ENCODE measurements around the gene ZBTB38. TPM values are rescaled to one million over a fixed set of nuclear protein-coding genes. Genes with fewer than 3 reads are reported as not detected.
A peak's percentile ranks its signal among the peaks of the same experiment; 100 is the strongest.

Gene ZBTB38
- total RNA-seq, 1 donor from 2014 or later = 77.6 TPM

DNA sequence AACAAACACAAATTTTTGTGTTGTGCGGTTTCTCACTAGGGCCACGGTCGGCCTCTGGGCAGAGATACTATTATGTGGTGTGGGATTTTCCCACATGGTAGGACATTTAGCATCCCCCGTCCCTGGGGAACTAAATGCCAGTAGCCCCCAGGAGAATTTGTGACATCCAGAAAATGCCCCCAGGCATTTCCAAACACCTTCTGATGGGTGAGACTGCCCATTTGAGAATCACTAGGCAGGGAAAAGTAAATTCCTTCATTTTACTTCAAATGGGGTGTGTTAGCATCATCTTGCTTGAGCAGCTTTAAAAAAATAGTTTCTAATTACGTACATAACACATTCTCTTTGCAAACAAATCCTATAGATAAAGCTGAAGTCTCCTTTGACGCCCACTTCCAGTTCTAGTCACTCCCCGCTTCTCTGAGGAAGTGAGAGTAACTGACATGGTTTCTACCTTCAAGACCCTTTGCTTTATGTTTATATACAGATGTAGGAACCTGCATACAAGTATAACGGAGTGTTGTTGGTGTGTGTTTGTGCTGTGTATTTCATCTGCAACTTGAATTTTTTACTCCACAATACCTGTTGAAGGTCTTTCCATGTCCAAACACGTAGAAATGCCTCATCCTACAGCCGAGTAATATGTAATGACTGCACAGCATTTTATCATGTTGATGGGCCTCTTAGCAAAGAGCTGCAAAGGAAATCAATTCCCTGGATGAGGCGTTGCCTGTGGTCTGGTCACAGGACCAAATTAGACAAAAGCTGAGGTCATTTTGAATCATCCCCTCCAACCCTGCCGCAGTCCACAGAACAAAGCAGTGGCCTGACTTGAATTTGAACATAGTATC, 31.4 kb upstream of the ZBTB38 start:
- peak; percentile 68 to 95 for DNase-seq (ENCODE audit: low read depth in 2 of 2)

DNA sequence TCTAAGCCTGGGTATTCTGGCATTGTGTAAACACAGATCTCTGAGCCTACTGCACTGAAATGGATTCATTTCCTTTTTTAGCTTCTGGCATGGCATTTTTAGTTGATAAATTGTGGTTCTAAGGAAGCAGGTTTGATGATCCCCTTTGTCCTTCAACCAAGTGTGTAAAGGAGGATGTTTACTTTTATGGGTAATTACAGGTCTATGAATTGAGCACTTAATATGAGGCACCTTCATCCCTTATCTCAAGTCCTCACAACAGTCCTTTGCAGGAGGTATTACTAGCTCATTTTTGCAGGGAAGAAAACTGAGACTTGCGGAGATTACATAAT, 30.8 kb upstream of the ZBTB38 start:
- no peak for DNase-seq (ENCODE audit: low read depth in 2 of 2)

DNA sequence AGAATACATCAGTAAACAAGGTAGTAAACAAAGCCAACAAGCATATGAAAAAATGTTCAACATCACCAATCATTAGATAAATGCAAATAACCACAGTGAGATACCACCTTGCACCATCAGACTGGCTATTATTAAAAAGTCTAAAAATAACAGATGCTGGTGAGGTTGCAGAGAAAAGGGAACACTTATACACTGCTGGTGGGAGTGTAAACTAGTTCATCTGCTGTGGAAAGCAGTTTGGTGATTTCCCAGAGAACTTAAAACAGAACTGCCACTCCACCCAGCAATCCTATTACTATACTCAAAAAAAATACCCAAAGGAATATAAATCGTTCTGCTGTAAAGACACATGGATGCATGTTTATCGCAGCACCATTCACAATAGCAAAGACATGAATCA, 30.3 kb upstream of the ZBTB38 start:
- no peak for DNase-seq (ENCODE audit: low read depth in 2 of 2)

DNA sequence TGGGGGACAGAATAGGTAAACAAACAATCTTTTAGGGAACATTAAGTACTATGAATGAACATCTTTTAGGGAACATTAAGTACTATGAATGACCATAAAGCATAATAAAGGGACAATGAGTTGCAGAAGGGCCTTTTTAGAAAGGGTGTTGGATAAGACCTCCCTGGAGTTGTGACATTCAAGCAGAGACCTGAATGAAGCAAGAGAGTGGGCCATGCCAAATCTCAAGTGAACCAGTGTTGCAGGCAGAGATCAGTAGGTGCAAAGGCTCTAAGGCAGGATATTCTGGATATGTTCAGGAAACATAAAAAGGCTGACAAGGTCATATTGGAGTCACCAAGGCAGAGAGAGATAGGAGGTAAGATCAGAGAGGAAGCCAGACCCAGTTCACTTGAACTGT, 29.4 kb upstream of the ZBTB38 start:
- DNase-seq (ENCODE audit: low read depth in 2 of 2) = no peak

DNA sequence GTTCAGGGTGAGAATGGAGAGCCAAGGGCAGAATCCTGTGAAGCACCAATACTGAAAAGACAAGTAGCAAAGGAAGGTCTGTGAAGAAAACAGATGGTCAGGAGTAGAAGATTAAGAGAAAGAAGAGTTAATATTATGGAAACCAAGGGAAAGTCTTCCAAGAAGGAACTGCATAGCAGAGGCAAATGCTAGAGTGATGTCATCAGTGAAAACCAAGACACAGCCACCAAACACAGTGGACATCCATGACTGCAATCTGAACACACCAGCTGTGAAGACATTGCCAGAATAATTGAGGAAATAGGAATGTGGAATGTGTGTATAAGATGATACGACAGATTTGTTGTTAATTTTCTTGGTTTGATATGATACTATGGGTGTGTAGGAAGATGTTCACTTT, 26.8 kb upstream of the ZBTB38 start:
- DNase-seq (ENCODE audit: low read depth in 2 of 2) = no peak

DNA sequence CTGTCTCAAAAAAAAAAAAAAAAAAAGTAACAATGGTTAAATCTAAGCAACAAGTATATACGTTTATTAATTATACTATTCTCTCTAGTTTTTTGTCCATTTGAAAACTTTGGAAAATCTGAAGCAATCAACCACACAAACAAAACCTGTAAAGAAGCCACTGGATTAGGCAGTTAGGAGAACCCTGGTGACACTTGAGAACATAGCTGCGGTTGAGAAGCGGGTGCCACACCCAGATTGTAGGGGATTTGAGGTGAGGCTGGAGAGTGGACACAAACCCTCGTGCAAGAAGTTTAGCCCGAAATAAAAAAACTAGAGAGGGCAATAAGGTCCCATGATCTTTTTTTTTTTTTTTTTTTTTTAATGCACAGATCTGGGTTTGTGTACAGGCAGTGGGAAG, 25.9 kb upstream of the ZBTB38 start:
- no peak for DNase-seq (ENCODE audit: low read depth in 2 of 2)

DNA sequence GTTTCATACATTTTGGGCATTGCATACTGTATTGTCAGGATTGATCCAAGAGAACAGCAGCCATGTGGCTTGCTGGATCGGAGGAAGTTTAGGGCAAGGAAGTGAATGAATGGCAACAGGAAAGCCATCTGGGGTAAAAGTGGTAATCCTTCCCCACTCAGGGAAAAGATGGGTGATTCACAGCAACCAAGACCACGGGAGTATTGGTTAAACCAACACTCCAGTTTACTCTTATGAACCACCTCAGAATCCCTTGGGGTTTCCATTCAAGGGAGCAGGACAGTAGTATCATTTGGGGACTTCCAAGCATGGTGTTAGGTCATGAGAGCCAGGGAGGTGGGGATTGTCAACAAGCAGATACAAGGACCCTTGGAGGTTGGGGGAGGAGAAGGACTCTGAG, 25.2 kb upstream of the ZBTB38 start:
- no peak for DNase-seq (ENCODE audit: low read depth in 2 of 2)

DNA sequence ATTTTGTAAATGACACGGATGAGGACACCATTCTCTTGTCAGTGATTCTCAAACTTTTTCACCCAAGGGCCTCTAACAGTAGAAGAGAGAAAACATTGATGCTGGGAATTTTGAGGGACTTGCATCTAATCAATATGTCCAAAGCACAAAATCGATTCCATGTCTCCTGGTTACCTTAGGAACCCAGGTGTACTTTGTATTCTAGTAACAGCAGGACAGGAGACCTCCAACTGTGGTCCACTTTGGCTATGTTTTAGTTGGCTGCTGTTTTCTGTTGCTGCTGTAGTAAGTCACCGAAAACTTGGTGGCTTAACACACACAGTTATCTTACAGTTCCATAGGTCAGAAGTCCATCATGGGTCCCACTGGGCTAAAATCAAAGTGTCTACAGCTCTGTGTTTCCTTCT, 24.4 kb upstream of the ZBTB38 start:
- no peak for DNase-seq (ENCODE audit: low read depth in 2 of 2)

DNA sequence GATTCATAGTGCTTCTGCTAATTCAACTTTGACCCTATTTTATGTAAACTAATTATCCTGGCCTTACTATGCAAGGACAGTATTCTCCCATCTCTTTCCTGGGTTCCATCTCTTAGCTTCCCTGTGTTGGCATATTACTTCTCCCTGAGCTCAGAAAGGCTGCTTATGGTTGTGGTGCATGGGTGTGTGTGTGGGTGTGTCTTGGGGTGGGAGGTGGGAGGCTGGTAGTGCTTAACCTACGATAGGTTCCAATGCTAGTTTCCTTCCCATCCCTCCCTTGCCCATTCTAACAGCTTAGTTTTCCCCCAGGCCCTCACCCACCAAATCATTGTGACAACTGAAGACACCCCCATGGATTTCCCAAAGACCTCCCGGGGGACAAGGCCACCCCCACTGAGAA, 22.8 kb upstream of the ZBTB38 start:
- no peak for DNase-seq (ENCODE audit: low read depth in 2 of 2)

DNA sequence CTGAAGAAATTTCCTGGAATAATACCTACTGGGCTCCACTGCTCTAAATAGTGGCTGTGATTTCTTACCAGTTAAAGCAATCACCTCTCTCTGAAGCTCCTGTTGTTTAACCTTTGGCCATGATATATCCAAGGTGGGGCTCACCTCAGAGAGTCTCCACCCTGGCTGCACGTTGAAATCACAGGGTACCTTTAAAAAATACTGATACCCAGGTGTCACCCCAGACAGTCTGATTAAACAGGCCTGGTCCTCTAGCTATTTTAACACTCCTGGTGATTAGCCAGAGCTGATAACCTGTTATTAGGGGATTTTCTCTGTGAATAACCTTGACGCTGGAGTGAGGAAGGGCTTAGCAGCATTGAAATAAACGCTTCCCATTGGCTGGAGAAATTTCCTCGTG, 22.3 kb upstream of the ZBTB38 start:
- no peak for DNase-seq (ENCODE audit: low read depth in 2 of 2)

DNA sequence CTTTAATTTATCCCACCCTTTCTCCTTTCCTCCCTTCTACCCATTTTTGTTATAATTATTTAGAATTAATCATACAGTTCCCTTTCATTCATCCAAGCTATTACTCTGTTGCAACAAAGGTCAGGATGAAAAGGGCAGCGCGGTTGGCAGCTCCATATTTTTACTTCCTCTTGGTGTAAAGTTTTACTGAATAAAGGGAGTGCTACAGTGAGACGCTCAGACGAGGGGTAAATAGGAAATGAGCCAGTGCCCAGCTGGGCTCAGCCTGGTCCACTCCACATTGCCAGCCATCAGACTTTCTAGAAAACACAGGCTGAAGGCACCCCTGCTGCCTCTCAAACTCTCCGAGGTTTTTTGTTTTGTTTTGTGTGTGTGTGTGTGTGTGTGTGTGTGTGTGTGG, 21.9 kb upstream of the ZBTB38 start:
- DNase-seq (ENCODE audit: low read depth in 2 of 2) = peak; percentile 33 to 38

DNA sequence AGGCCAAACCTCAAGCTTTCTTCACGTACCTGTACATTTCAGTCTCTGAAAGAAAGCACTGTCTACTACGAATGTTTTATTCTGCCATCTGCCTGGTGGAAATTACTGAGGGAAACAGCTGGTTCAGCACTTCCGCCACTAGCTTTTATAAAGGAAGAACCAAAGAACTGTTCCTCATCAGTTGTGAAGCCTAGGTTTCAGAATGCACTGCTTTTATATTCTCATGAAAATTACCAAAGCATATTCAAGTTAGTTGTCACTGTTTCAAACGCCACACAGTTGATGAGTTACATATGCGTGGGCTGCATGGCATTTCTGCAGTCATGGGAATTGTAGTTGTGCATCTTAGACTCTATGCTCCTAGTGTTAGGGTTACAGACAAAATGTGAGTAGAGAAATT, 21.5 kb upstream of the ZBTB38 start:
- peak; percentile 7 to 8 for DNase-seq (ENCODE audit: low read depth in 2 of 2)

DNA sequence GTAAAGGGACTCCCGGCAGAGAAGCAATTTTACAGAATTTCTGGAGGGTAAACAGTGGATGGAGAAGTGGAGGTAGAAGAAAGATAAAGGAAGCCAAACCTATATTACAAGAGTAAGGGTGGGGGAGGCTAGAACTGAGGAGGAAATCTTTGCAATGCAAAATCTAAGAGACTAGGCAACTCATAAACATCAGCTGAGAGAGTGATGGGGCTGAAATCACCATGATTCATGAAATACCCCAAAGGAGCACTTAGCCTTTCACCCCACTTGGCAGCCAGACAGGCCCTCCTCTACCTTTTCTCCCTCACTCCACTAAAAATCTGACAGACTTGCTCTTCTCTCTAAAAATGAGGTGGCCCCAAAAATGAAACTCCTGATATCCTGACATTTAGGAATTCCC, 19.5 kb upstream of the ZBTB38 start:
- DNase-seq (ENCODE audit: low read depth in 2 of 2) = no peak

DNA sequence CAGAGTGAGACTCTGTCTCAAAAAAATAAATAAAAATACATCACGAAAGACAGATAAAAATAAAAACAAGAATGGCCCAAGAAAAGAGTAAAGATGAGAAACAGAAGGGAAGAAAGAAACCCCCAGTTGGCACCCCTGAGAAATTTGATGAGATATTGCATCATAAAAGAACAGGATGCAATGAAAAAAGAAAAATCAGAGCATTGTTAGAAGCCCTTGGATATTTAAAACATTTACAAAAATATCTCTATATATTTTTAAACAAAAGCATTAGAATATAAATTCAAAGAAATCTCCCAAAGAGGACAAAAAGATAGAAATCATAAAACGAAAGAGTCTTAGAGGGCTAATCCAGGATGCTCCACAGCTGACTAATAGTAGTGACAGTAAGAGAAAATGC, 18.6 kb upstream of the ZBTB38 start:
- no peak for DNase-seq (ENCODE audit: low read depth in 2 of 2)

DNA sequence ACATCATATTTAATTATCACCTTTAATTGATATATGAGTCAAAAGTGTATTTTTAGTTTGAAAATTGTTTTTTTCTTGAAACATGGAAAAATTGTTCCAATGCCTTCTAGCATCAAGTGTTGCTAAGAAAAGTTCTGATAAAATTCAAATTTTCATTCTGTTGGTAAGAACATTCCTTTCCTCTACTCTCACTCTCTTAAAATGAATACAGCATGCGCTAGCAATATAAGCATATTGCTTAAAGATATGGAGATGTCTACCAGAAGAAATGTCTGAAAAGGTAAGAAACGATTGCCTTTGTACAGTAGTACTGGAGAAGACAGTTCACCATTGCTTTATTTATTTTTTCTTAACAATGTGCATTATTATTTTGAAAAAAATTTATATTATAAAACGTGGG, 17.6 kb upstream of the ZBTB38 start:
- DNase-seq (ENCODE audit: low read depth in 2 of 2) = no peak

DNA sequence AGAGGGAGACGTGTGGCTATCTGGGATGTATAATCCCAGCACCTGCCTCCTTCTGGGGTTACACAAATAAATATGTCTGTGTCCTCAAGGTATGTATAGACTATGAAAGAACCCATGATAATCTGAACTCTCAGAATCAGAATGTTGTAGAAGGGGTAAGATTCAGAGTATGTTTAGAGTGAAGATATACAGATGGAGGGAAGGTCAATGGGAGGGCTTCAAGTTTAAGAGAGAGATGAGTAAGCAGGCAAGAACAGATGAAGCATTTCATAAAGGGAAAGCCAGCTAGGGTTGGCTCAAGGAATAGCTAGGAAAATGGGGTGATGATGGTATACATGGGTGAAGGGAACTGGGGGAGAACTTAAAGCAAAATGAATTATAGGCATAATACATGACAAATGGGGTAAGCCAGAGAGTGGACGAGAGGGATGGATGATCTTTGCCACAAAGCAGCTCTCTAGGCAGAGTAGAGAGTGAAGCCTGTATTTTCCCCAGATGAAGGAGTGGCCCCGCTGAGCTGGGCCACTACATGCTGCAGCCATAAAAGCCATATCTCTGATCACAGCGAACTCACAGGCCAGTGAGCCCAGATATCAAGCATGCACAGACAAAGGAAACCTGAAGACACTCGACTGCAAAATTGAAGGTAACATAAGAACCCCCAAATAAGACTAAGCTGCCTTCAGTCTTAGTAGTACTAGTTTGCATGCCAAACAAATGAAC, 15.9 kb upstream of the ZBTB38 start:
- DNase-seq (ENCODE audit: low read depth in 2 of 2) = no peak

DNA sequence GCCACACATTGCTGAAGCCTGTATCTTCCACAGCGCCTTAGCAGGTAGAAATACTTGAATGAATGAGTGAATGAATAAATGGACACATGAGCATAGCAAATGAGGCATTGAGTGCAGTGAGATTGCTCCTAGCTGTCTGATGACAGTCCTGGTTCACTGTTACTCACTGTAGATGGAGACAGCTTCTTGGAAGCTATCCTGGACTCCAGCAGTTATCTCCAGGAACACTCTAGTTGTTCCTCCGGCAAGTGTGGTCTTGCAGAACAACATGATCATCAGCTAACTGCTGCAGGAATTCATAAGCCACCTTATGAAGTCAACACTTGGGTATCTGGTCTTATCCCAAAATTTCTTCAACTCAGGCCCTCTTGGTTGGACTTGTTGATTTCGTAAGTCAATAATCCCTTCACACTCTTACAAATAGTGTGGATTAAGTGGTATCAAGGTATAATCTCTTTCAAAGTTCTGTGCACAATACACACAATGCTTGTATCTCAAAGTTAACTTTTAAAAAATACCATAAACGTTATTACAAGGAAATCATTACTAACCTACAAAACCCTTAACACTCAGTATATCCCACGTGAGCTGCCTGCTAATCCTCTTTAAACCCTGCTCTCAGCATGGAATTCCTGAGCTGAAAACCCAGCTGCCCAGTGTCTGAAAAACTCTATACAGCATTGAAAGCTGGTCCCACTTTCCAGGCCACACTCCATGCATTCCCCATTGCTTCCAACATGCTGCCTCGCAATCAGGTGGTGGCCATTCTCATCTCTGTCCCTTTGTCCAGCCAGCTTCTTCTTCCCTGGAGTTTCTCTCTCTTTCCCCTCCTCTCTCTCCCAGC, 14.4 kb upstream of the ZBTB38 start:
- no peak for DNase-seq (ENCODE audit: low read depth in 2 of 2)

DNA sequence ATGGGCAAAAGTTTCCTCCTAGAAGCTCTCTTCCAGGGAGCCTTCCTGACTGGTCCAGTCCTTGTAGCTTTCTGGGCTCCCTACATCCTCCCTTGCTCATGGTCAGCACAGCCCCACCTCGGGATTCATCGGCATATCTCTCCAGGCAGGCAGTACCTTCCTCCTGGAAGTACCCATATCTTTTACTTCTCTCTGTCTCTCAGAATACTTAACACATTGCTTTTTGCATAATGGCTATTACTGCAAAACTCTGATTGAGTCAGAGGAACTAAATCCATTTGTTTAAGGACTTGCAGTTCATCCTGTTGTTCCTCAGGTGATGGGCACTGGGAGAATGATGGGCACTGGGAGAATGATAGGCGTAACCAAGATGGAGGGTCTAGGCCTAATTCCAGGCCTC, 13.8 kb upstream of the ZBTB38 start:
- no peak for DNase-seq (ENCODE audit: low read depth in 2 of 2)

DNA sequence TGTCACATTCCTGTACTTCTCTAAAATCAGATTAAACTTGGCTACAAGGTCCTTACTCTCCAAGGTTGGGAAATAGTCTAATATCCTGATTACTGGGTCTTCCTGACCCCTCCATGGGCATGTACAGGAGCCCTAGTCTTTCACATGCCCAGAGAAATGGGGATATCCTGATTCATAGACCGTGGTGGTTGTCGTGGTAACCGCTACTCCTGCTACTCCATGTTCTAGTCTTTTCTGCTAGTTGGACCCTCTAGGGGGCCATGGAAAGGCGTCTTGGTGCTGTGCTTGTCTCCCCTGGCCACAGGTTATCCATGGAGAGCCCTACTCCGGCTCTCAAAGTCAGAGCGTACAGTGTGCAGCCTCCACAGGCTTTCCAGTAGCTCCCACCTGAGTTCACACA, 13.1 kb upstream of the ZBTB38 start:
- DNase-seq (ENCODE audit: low read depth in 2 of 2) = no peak

DNA sequence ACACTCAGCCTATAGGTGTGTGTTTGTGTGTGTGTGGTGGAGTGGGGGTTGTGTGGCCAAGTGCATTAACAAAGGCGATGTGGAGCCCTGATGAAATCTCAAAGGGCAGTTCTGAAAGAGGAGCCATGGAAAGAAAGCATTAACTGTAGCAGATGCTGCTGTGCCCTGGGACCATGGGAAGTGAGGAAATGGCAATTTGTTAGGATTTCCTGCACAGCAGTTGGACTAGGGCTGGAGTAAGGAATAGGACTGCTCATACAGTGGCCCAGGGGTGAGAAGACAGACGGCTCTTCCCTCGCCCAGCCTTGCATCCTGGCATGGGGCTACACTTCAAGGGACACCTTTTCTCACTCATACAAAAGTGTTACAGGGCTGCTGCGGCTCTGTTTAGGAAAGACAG, 12.3 kb upstream of the ZBTB38 start:
- DNase-seq (ENCODE audit: low read depth in 2 of 2) = peak; percentile 24 to 46

DNA sequence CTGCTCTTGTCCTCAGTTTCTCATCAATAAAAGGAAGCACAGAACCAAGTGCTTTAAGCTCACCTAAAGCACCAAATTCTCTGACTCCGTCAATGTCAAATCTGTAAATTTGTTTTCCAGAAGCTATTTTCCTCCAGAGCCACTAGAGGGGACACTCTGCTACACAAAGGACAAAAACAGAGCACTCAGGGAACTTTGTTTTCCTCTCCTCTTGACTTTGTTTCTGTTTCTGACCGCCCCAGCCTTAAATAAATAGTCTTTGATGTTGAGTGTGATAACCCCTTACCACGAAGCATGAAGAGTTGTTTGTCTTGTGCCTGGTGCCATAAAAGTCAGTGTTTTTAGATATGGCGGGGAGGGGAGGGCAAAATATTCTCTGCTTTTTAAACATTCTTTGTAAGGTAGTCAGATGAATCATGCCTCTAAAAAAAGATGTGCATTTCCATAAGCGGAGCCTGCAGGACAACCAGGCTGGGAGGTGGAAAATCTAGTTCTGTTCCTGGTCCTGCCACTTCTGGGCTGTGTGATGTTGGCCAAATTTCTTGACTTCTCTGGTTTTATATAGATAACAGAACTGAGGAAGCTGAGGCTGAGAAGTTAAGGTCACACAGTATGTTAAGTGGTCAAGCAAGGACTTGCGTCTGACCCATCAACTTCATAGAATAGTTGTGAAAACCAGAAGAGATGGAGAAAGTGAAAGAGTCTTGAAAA, 7.3 kb upstream of the ZBTB38 start:
- DNase-seq (ENCODE audit: low read depth in 2 of 2) = peak; percentile 87 to 89

DNA sequence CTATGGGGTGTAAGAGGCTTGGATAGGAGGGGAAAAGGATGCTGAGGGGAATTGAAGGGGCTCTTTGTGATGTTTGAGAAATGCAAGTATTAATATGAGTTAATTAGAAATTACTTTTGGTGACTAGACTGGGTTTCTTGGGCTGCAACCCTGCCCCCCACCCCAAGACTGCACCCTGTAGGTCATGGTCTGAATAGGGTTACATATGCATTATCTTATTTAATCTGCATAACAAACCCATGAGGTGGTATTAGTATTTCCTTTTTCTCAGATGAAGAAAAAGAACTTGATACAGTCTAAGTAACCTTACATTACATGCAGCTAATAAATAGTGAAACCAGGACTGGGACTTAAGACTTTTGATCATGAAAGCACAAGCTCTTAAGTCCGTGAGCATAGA, 5.6 kb upstream of the ZBTB38 start:
- no peak for DNase-seq (ENCODE audit: low read depth in 2 of 2)
